DMS153 treated with DMSO at 0.1 percent for 48 hours (cell line): ENCODE measurements around the gene INO80.

Experiments
- DNase-seq: peaks from one replicate; lab custom pipeline; 2025; ENCODE audit not compliant: unreplicated experiment; lab: John Stamatoyannopoulos, UW

INO80 gene

GRCh38 chr15:41001524-41002214, 114.4 kb downstream of the INO80 start:
- no peak for DNase-seq

- no peak for DNase-seq
These were observed 116.9 kb downstream of the INO80 start for GRCh38 chr15:40999190-40999589.

GRCh38 chr15:40995656-40996055, 120.4 kb downstream of the INO80 start:
- DNase-seq: no peak

GRCh38 chr15:40992825-40993224, 123.3 kb downstream of the INO80 start:
- DNase-seq: no peak

- no peak for DNase-seq
These were observed 123.8 kb downstream of the INO80 start for GRCh38 chr15:40992241-40992741.

- DNase-seq: no peak
These were observed 124.7 kb downstream of the INO80 start for GRCh38 chr15:40991355-40991754.

- no peak for DNase-seq
These were observed 125.3 kb downstream of the INO80 start for GRCh38 chr15:40990789-40991188.

- no peak for DNase-seq
These were observed 126.0 kb downstream of the INO80 start for GRCh38 chr15:40990080-40990479.

- DNase-seq: no peak
These were observed 127.9 kb downstream of the INO80 start for GRCh38 chr15:40988156-40988555.

- no peak for DNase-seq
These were observed 129.3 kb downstream of the INO80 start for GRCh38 chr15:40986820-40987219.

- no peak for DNase-seq
These were observed 130.3 kb downstream of the INO80 start for GRCh38 chr15:40985541-40986330.

GRCh38 chr15:40984964-40985363, 131.1 kb downstream of the INO80 start:
- DNase-seq: no peak

GRCh38 chr15:40984406-40984805, 131.7 kb downstream of the INO80 start:
- DNase-seq: no peak

GRCh38 chr15:40982855-40983254, 133.2 kb downstream of the INO80 start:
- DNase-seq: no peak

- DNase-seq: no peak
These were observed 134.9 kb downstream of the INO80 start for GRCh38 chr15:40981186-40981585.

GRCh38 chr15:40978562-40978961, 137.5 kb downstream of the INO80 start:
- no peak for DNase-seq

- DNase-seq: no peak
These were observed 137.9 kb downstream of the INO80 start for GRCh38 chr15:40978141-40978540.

- no peak for DNase-seq
These were observed 139.3 kb downstream of the INO80 start for GRCh38 chr15:40976819-40977218.

GRCh38 chr15:40974879-40975278, 141.2 kb downstream of the INO80 start:
- DNase-seq: no peak

- no peak for DNase-seq
These were observed 146.7 kb downstream of the INO80 start for GRCh38 chr15:40969363-40969762.

GRCh38 chr15:40968290-40969085, 147.6 kb downstream of the INO80 start:
- no peak for DNase-seq

GRCh38 chr15:40964634-40965033, 151.4 kb downstream of the INO80 start:
- DNase-seq: no peak
